ENCODE measurements around the gene ST7.
A peak's percentile ranks its signal among the peaks of the same experiment; 100 is the strongest.

Gene ST7

GRCh38 chr7:116980354-116980753 is 27.1 kb downstream of the ST7 start:
- no peak for DNase-seq

- no peak for DNase-seq
These were observed 28.6 kb downstream of the ST7 start for GRCh38 chr7:116981939-116982338.

GRCh38 chr7:116984511-116984910 is 31.2 kb downstream of the ST7 start:
- DNase-seq: no peak

- DNase-seq: no peak
These were observed 31.6 kb downstream of the ST7 start for GRCh38 chr7:116984917-116985316.

GRCh38 chr7:116985575-116985974 is 32.3 kb downstream of the ST7 start:
- DNase-seq: no peak

- DNase-seq: no peak
These were observed 33.6 kb downstream of the ST7 start for GRCh38 chr7:116986611-116987565.

GRCh38 chr7:116988363-116988989 is 35.2 kb downstream of the ST7 start:
- DNase-seq: no peak

GRCh38 chr7:116990056-116990455 is 36.8 kb downstream of the ST7 start:
- DNase-seq: no peak

GRCh38 chr7:116991233-116991632 is 37.9 kb downstream of the ST7 start:
- no peak for DNase-seq

GRCh38 chr7:116994611-116995010 is 41.3 kb downstream of the ST7 start:
- DNase-seq: no peak

GRCh38 chr7:116997972-116998371 is 44.7 kb downstream of the ST7 start:
- no peak for DNase-seq

GRCh38 chr7:116998567-116999175 is 45.4 kb downstream of the ST7 start:
- DNase-seq: no peak

- DNase-seq: no peak
These were observed 46.0 kb downstream of the ST7 start for GRCh38 chr7:116999311-116999710.

- no peak for DNase-seq
These were observed 48.0 kb downstream of the ST7 start for GRCh38 chr7:117001283-117001682.

GRCh38 chr7:117004899-117005298 is 51.6 kb downstream of the ST7 start:
- no peak for DNase-seq

GRCh38 chr7:117005449-117005848 is 52.1 kb downstream of the ST7 start:
- no peak for DNase-seq

GRCh38 chr7:117006907-117007684 is 53.8 kb downstream of the ST7 start:
- DNase-seq: no peak

- DNase-seq: no peak
These were observed 55.0 kb downstream of the ST7 start for GRCh38 chr7:117008118-117008885.

- peak; percentile 46 for DNase-seq
These were observed 55.7 kb downstream of the ST7 start for GRCh38 chr7:117008886-117009531.

GRCh38 chr7:117009705-117010361 is 56.5 kb downstream of the ST7 start:
- no peak for DNase-seq
